Gastroesophageal sphincter (tissue), 4 donors: ENCODE measurements around the gene NR6A1. TPM values are rescaled to one million over a fixed set of nuclear protein-coding genes. Genes with fewer than 3 reads are reported as not detected.

Experiments
- ATAC-seq: fragments of 150-250 bp; one replicate; pipeline ENCODE4 v1.9.1; 2016; ENCODE audit warnings: mild to moderate bottlenecking, moderate library complexity
- H3K27ac ChIP-seq, 4 donors: fragments of 200-600 bp; sonication (generic) in 3 of 4; 1 replicate in 3 of 4; 2 replicates in 1 of 4; pipeline ENCODE4 v1.5.1; 2016 to 2019
- H3K27me3 ChIP-seq: fragments of 200-600 bp; sonication (generic); one replicate; pipeline ENCODE4 v1.5.1; 2019
- H3K36me3 ChIP-seq, 2 donors: fragments of 200-600 bp; sonication (generic); one replicate each; pipeline ENCODE4 v1.5.1; 2019; ENCODE audit warnings: control low read depth in 1 of 2
- H3K4me1 ChIP-seq, 3 donors: fragments of 200-600 bp; sonication (generic); 1 replicate in 2 of 3; 2 replicates in 1 of 3; pipeline ENCODE4 v1.5.1; 2016 to 2019; ENCODE audit warnings: control low read depth in 2 of 3
- H3K4me3 ChIP-seq, 2 donors: fragments of 200-600 bp; sonication (generic); one replicate each; pipeline ENCODE4 v1.5.1; 2019; ENCODE audit warnings: mild to moderate bottlenecking in 1 of 2, moderate library complexity in 1 of 2
- H3K9me3 ChIP-seq, 3 donors: fragments of 200-600 bp; sonication (generic); one replicate each; pipeline ENCODE4 v1.5.1; 2017 to 2019; ENCODE audit warnings: control low read depth in 2 of 3
- EP300 ChIP-seq: sonication (generic); formaldehyde crosslinking; IDR thresholded peaks from one replicate; pipeline ENCODE4 v1.6.1; 2017; ENCODE audit warnings: antibody characterized with exemption, mild to moderate bottlenecking
- POLR2A ChIP-seq, 2 donors: fragments of 450-650 bp; IDR thresholded peaks; one replicate each; pipeline ENCODE4 v1.6.1; 2017; ENCODE audit warnings: antibody characterized with exemption in 2 of 2, mild to moderate bottlenecking in 2 of 2, moderate library complexity in 1 of 2
- POLR2AphosphoS5 ChIP-seq: sonication (generic); formaldehyde crosslinking; IDR thresholded peaks from one replicate; pipeline ENCODE4 v1.6.1; 2017; ENCODE audit warnings: antibody characterized with exemption
- WGBS, 2 donors: methylation state at CpG; one replicate each; pipeline ENCODE4 v1.1.5; 2018; ENCODE audit warnings: low coverage in 1 of 2; 5-methylcytosine and 5-hydroxymethylcytosine counted together
- total RNA-seq, 4 donors: library from RNA; depleted of rRNA; stranded (reverse); fragments of >200 nt; gene quantifications; one replicate each; pipeline ENCODE4 v1.1.0, GENCODE V29; 2016
- TF ChIP-seq, protein P1 (sequence below), 4 experiments: fragments of 200-600 bp in 2 of 4; fragments of 450-650 bp in 2 of 4; sonication (generic) in 1 of 4; IDR thresholded peaks; one replicate each; pipeline ENCODE4 v1.5.1; 2017 to 2019; ENCODE audit warnings: antibody characterized with exemption in 4 of 4, mild to moderate bottlenecking in 2 of 4, moderate library complexity in 2 of 4

NR6A1 gene
- total RNA-seq, 4 donors from 2014 or later = 0.16 to 4.4 (median 0.62) TPM

DNA sequence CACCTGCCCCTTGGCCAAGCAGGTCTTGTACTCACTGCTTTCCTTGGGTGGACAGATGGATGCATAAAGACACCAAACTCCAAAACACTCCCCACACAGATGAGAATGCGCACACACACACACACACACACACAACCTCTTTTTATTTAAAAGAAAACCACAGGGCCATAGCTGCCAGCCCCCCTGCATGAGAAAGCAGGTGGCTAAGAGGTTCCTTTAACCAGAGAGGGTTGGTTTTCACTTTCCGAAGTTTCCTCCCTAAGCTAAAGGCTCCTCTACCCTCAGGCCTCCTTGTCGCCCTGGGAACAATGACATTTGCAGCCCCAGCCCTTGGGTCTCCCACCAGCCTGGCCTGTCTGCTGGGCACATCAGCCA is 275.0 kb downstream of the NR6A1 start:
- H3K27ac ChIP-seq = no peak overlapping the region
- H3K36me3 ChIP-seq = no peaks in the 10 kb centered on the region
- WGBS, 2 donors = 83 to 95% methylated on average over 2 to 3 of the region's 3 CpGs
- H3K4me1 ChIP-seq = no peaks in the 10 kb centered on the region
- H3K9me3 ChIP-seq = no peaks in the 10 kb centered on the region
- no peak overlapping the region for H3K4me3 ChIP-seq
- no peak for ATAC-seq
- TF ChIP-seq, protein P1, sequence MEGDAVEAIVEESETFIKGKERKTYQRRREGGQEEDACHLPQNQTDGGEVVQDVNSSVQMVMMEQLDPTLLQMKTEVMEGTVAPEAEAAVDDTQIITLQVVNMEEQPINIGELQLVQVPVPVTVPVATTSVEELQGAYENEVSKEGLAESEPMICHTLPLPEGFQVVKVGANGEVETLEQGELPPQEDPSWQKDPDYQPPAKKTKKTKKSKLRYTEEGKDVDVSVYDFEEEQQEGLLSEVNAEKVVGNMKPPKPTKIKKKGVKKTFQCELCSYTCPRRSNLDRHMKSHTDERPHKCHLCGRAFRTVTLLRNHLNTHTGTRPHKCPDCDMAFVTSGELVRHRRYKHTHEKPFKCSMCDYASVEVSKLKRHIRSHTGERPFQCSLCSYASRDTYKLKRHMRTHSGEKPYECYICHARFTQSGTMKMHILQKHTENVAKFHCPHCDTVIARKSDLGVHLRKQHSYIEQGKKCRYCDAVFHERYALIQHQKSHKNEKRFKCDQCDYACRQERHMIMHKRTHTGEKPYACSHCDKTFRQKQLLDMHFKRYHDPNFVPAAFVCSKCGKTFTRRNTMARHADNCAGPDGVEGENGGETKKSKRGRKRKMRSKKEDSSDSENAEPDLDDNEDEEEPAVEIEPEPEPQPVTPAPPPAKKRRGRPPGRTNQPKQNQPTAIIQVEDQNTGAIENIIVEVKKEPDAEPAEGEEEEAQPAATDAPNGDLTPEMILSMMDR (IDR thresholded peaks at IDR 0.05) = no peak
- TF ChIP-seq POLR2A (IDR thresholded peaks at IDR 0.05) (no peak), EP300 (no peak), POLR2AphosphoS5 (no peak)
- H3K27me3 ChIP-seq = peaks cover 91% of the 10 kb centered on the region

DNA sequence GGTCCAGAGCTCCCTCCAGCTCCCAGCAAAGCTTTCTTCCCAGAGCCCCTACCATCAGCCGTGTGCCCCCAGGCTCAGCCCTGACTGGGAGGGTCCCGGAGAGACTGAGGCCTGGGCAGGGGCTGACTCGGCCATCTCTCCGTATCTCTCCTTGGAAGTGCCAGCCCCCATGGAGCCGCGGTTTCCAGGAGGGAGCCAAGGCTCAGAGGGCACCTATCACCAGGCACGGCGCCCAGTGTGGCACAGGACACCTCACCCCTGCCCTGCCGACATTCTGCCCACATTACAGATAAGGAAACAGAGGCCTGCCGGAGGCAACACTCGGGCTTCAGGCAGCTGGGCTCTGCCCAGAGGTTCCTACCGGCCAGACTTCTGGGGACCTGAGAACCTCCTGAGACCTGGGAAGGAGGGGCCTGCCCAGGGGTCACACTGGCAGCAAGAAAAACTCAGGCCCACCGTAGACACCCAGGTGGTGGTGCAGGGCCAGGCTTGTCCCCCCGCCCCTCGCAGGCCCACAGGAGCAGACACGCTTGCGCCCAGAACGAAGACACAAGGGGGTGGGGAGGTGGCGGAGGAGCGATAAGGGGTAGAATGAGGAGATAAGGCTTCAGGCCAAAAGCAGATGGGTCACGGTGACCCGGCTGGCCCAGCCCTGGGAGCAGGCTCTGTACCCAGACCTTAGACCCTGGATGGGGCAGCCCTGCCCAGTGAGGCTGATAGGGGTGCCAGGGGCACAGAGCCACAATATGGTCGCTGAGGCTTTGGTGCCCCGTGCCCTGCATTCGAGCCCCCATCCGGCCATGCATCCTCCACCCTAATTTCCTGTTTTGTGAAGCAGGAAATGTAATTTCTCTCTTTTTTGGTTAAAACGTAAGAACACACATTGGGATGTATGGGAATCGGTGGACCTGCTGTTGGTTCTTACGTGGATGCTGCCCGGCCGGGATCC is 275.7 kb downstream of the NR6A1 start:
- no peak for ATAC-seq
- 66 to 81% methylated on average over 10 to 13 of the region's 31 CpGs for WGBS, 2 donors
- H3K4me1 ChIP-seq = no peaks in the 10 kb centered on the region
- TF ChIP-seq, protein P1 (IDR thresholded peaks at IDR 0.05) = no peak
- no peak for TF ChIP-seq POLR2A (IDR thresholded peaks at IDR 0.05)
- no peak for TF ChIP-seq EP300
- TF ChIP-seq POLR2AphosphoS5 = no peak
- no peak overlapping the region for H3K27ac ChIP-seq
- no peaks in the 10 kb centered on the region for H3K9me3 ChIP-seq
- peaks cover 91% of the 10 kb centered on the region for H3K27me3 ChIP-seq
- no peaks in the 10 kb centered on the region for H3K36me3 ChIP-seq
- H3K4me3 ChIP-seq = no peak overlapping the region

DNA sequence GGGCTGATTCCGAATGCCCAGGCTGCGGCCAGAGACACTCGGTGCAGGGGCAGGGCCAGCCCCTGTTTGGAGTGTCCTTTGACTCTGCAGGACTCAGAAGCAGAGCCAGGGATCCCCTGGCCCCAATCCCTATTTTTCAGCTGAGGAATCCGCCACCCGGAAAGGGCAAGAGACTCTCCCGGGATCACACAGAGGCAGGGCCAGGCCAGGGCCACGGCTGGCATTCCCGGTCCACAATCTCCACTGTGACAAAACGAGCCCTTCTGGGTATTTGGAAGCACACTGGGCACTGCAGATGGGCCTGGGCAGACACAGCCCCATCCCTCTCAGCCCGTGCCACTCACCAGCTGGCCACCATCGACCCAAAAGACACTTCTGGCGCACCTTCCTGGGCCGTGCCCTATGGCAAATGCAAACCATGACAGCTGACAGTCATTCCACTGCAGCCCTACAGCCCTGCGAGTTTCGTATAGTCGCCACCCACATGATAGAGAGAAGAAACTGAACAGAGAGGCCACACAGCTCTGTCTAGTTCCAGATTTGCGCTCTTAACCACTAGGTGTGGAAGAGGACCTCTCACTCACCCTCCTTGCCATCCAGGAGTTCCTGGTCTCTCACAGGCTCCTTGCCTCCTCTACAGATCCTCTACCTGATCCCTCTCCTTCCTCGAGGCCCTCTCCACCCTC is 277.2 kb downstream of the NR6A1 start:
- 75 to 88% methylated on average over 4 of the region's 18 CpGs for WGBS, 2 donors
- H3K9me3 ChIP-seq = no peaks in the 10 kb centered on the region
- H3K36me3 ChIP-seq = no peaks in the 10 kb centered on the region
- no peak for ATAC-seq
- H3K4me3 ChIP-seq = no peak overlapping the region
- no peaks in the 10 kb centered on the region for H3K4me1 ChIP-seq
- peaks cover 89% of the 10 kb centered on the region for H3K27me3 ChIP-seq
- TF ChIP-seq, protein P1 (IDR thresholded peaks at IDR 0.05) = no peak
- H3K27ac ChIP-seq = no peak overlapping the region

DNA sequence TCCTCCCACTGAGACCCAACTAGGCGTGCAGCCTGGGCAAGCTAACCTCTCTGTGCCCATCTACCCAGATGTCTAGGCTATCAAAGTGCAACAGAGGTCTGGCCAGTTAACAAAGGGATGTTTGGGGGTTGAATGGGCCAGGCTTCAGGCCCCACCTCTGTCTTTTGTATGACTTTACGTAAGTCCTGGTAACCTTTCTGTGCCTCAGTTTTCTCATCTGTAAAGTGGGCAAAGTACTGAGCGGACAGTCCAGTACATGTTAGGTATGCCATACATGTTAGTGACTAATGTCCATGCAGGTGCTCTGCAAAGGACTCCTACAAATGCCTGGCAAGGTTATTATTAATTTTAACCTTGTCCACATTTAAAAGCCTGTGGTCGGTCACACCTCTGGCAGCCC is 277.9 kb downstream of the NR6A1 start:
- 58 to 83% methylated on average over 2 to 3 of the region's 4 CpGs for WGBS, 2 donors
- no peak for ATAC-seq
- Histone ChIP-seq H3K9me3 (no peaks in the 10 kb centered on the region), H3K27ac (no peak overlapping the region), H3K27me3 (peaks cover 89% of the 10 kb centered on the region), H3K4me3 (no peak overlapping the region), H3K36me3 (no peaks in the 10 kb centered on the region), H3K4me1 (no peaks in the 10 kb centered on the region)
- TF ChIP-seq, protein P1 (IDR thresholded peaks at IDR 0.05) = no peak
- TF ChIP-seq POLR2A (IDR thresholded peaks at IDR 0.05) (no peak), POLR2AphosphoS5 (no peak), EP300 (no peak)
